H9 (cell line): Measurements from ENCODE around the gene TECTA. TPM values are rescaled to one million over a fixed set of nuclear protein-coding genes. Genes with fewer than 3 reads are reported as not detected.

ENCODE experiments used
- DNase-seq: peaks from one replicate; pipeline ENCODE4 v3.0.0-alpha.2; 2017
- H2AFZ ChIP-seq: one replicate; pipeline ENCODE4 v1.6.1; 2013; ENCODE audit warnings: mild to moderate bottlenecking, low read length, control low read depth, moderate library complexity
- H2AK5ac ChIP-seq: 2 replicates; pipeline ENCODE4 v1.6.1; 2013; ENCODE audit warnings: low read length, control low read depth, mixed read lengths; ENCODE audit not compliant: insufficient read length
- H2BK120ac ChIP-seq: one replicate; pipeline ENCODE4 v1.6.1; 2013; ENCODE audit warnings: low read depth, mild to moderate bottlenecking, low read length, control low read depth, inconsistent platforms; ENCODE audit not compliant: poor library complexity, severe bottlenecking
- H2BK12ac ChIP-seq: 2 replicates; pipeline ENCODE4 v1.6.1; 2013; ENCODE audit warnings: low read length, control low read depth, mixed read lengths, low read depth; ENCODE audit not compliant: insufficient read length
- H2BK15ac ChIP-seq: 2 replicates; pipeline ENCODE4 v1.6.1; 2013; ENCODE audit warnings: low read depth, low read length, control low read depth
- H2BK20ac ChIP-seq: one replicate; pipeline ENCODE4 v1.6.1; 2013; ENCODE audit warnings: low read depth, mild to moderate bottlenecking, low read length, control low read depth, inconsistent platforms; ENCODE audit not compliant: poor library complexity, severe bottlenecking
- H2BK5ac ChIP-seq: 2 replicates; pipeline ENCODE4 v1.6.1; 2013; ENCODE audit warnings: low read length, control low read depth, mixed read lengths; ENCODE audit not compliant: insufficient read length
- H3K14ac ChIP-seq: 2 replicates; pipeline ENCODE4 v1.6.1; 2013; ENCODE audit warnings: low read length, control low read depth; ENCODE audit not compliant: insufficient read depth
- H3K18ac ChIP-seq: 2 replicates; pipeline ENCODE4 v1.6.1; 2013; ENCODE audit warnings: low read depth, mild to moderate bottlenecking, mixed read lengths, low read length, control low read depth; ENCODE audit not compliant: insufficient read length
- H3K23ac ChIP-seq: 2 replicates; pipeline ENCODE4 v1.6.1; 2013; ENCODE audit warnings: low read length, control low read depth, mixed read lengths, low read depth; ENCODE audit not compliant: insufficient read length
- H3K23me2 ChIP-seq: 2 replicates; pipeline ENCODE4 v1.6.1; 2013; ENCODE audit warnings: low read depth, mild to moderate bottlenecking, mixed read lengths, low read length, control low read depth; ENCODE audit not compliant: insufficient read length, poor library complexity, severe bottlenecking
- H3K27ac ChIP-seq: 2 replicates; pipeline ENCODE4 v1.5.1; 2013; ENCODE audit warnings: low read length, control low read depth, mixed read lengths, low read depth; ENCODE audit not compliant: insufficient read length
- H3K27me3 ChIP-seq: 2 replicates; pipeline ENCODE4 v1.6.1; 2013; ENCODE audit warnings: low read length, control low read depth, inconsistent platforms; ENCODE audit not compliant: insufficient read depth
- H3K4ac ChIP-seq: 2 replicates; pipeline ENCODE4 v1.6.1; 2013; ENCODE audit warnings: low read depth, mild to moderate bottlenecking, control low read depth, inconsistent platforms, low read length, moderate library complexity
- H3K4me1 ChIP-seq: 2 replicates; pipeline ENCODE4 v1.6.1; 2013; ENCODE audit warnings: low read length, control low read depth, inconsistent platforms; ENCODE audit not compliant: insufficient read depth
- H3K4me2 ChIP-seq: 2 replicates; pipeline ENCODE4 v1.6.1; 2013; ENCODE audit warnings: low read length, control low read depth, mixed read lengths; ENCODE audit not compliant: insufficient read length, insufficient read depth
- H3K56ac ChIP-seq: 2 replicates; pipeline ENCODE4 v1.6.1; 2013; ENCODE audit warnings: low read depth, mild to moderate bottlenecking, mixed read lengths, low read length, control low read depth; ENCODE audit not compliant: insufficient read length
- H3K79me1 ChIP-seq: 2 replicates; pipeline ENCODE4 v1.6.1; 2013; ENCODE audit warnings: low read depth, mild to moderate bottlenecking, moderate library complexity, low read length, control low read depth, inconsistent platforms; ENCODE audit not compliant: insufficient read depth, poor library complexity, severe bottlenecking
- H3K79me2 ChIP-seq: 2 replicates; pipeline ENCODE4 v1.6.1; 2013; ENCODE audit warnings: low read length, control low read depth, inconsistent platforms; ENCODE audit not compliant: insufficient read depth
- H3K9ac ChIP-seq: 2 replicates; pipeline ENCODE4 v1.6.1; 2013; ENCODE audit warnings: low read length, control low read depth, mixed read lengths; ENCODE audit not compliant: insufficient read length; ENCODE audit errors: extremely low read depth
- H3K9me3 ChIP-seq: one replicate; pipeline ENCODE4 v1.6.1; 2013; ENCODE audit warnings: low read depth, low read length, inconsistent platforms; ENCODE audit not compliant: control insufficient read depth
- H3T11ph ChIP-seq: one replicate; pipeline ENCODE4 v1.6.1; 2013; ENCODE audit warnings: mild to moderate bottlenecking, low read length, control low read depth, inconsistent platforms
- H4K20me1 ChIP-seq: one replicate; pipeline ENCODE4 v1.6.1; 2013; ENCODE audit not compliant: control insufficient read depth, insufficient read length, insufficient read depth
- H4K5ac ChIP-seq: 2 replicates; pipeline ENCODE4 v1.6.1; 2013; ENCODE audit warnings: low read depth, mild to moderate bottlenecking, mixed read lengths, low read length, control low read depth; ENCODE audit not compliant: insufficient read length
- H4K8ac ChIP-seq: replicated peaks from 2 replicates; pipeline ENCODE4 v1.6.1; 2013; ENCODE audit warnings: low read length, control low read depth, mixed read lengths, low read depth; ENCODE audit not compliant: insufficient read length
- H4K91ac ChIP-seq: 2 replicates; pipeline ENCODE4 v1.6.1; 2013; ENCODE audit warnings: low read depth, mild to moderate bottlenecking, moderate library complexity, mixed read lengths, low read length, control low read depth; ENCODE audit not compliant: insufficient read length
- H3K27ac Mint-ChIP-seq, 3 experiments: 2 replicates in 2 of 3; 3 replicates in 1 of 3; pipeline ENCODE4 v1.8.0; 2020 to 2021; ENCODE audit warnings: mixed read lengths in 3 of 3, mild to moderate bottlenecking in 1 of 3, moderate library complexity in 1 of 3
- H3K27me3 Mint-ChIP-seq: 2 replicates; pipeline ENCODE4 v1.8.0; 2021; ENCODE audit warnings: low read depth, mild to moderate bottlenecking, moderate library complexity, mixed read lengths
- H3K36me3 Mint-ChIP-seq, 3 experiments: 2 replicates in 2 of 3; 3 replicates in 1 of 3; pipeline ENCODE4 v1.8.0; 2020 to 2021; ENCODE audit warnings: low read depth in 3 of 3, mixed read lengths in 3 of 3; ENCODE audit not compliant: insufficient read depth in 1 of 3
- H3K4me1 Mint-ChIP-seq, 2 experiments: 2 replicates each; pipeline ENCODE4 v1.8.0; 2020; ENCODE audit warnings: mixed read lengths in 2 of 2
- H3K4me3 Mint-ChIP-seq, 2 experiments: 2 replicates in 1 of 2; 3 replicates in 1 of 2; pipeline ENCODE4 v1.8.0; 2020 to 2021; ENCODE audit warnings: mild to moderate bottlenecking in 2 of 2, mixed read lengths in 2 of 2, moderate library complexity in 1 of 2
- H3K9me3 Mint-ChIP-seq, 2 experiments: 2 replicates in 1 of 2; 3 replicates in 1 of 2; pipeline ENCODE4 v1.8.0; 2020; ENCODE audit warnings: mild to moderate bottlenecking in 2 of 2, mixed read lengths in 2 of 2, moderate library complexity in 1 of 2
- CTCF ChIP-seq: fragments of 200-600 bp; sonication (generic); conservative IDR thresholded peaks from 3 replicates; pipeline ENCODE4 v1.8.0; 2021; ENCODE audit warnings: antibody characterized with exemption, mild to moderate bottlenecking
- WGBS: extraction: QIAGEN DNeasy Blood & Tissue Kit; methylation state at CpG from one replicate; pipeline ENCODE4 v1.1.7; 2013; ENCODE audit warnings: missing lambda C conversion rate, low lambda C conversion rate, mixed read lengths; ENCODE audit not compliant: insufficient read length; ENCODE audit errors: extremely low coverage; 5-methylcytosine and 5-hydroxymethylcytosine counted together
- total RNA-seq: library from RNA; stranded (reverse); gene quantifications from 2 replicates; pipeline ENCODE4 v1.2.1, GENCODE V29; 2021

The TECTA gene
- total RNA-seq, 1 experiment from 2014 or later, result 0.66 TPM

- no peak overlapping the region for H4K8ac ChIP-seq
- no peak overlapping the region for H3K4ac ChIP-seq
- H3K27me3 Mint-ChIP-seq, result peaks cover 5% of the 10 kb centered on the region; the same call in 1 of the 2 replicates
- H3K79me2 ChIP-seq, result no peaks in the 10 kb centered on the region
- no peak overlapping the region for H4K91ac ChIP-seq
- no peaks in the 10 kb centered on the region for H4K20me1 ChIP-seq
- H3K27me3 ChIP-seq, result no peaks in the 10 kb centered on the region
- no peaks in the 10 kb centered on the region for H3K4me1 ChIP-seq
- no peak overlapping the region for H3K14ac ChIP-seq
- no peak overlapping the region for H3K9ac ChIP-seq
- H3K56ac ChIP-seq, result no peak overlapping the region
- no peak for DNase-seq
- H3K23ac ChIP-seq, result no peak overlapping the region
- H4K5ac ChIP-seq, result no peak overlapping the region
- no peak overlapping the region for H2BK15ac ChIP-seq
- no peak overlapping the region for H2BK5ac ChIP-seq
- H2BK20ac ChIP-seq, result no peak overlapping the region
- H3K9me3 ChIP-seq, result no peaks in the 10 kb centered on the region
- H3K36me3 Mint-ChIP-seq, result no peaks in the 10 kb centered on the region
- peaks cover 12 to 24% of the 10 kb centered on the region in 2 experiments for H3K4me1 Mint-ChIP-seq
- H2BK120ac ChIP-seq, result no peak overlapping the region
- no peaks in the 10 kb centered on the region for H3K23me2 ChIP-seq
- H2BK12ac ChIP-seq, result no peak overlapping the region
- no peak overlapping the region for H3K4me3 Mint-ChIP-seq
- no peak overlapping the region for H3T11ph ChIP-seq
- no peak overlapping the region for H2AK5ac ChIP-seq
- H2AFZ ChIP-seq, result no peak overlapping the region
- no peaks in the 10 kb centered on the region for H3K9me3 Mint-ChIP-seq
- TF ChIP-seq CTCF, result no peak
- H3K79me1 ChIP-seq, result no peaks in the 10 kb centered on the region
- H3K27ac Mint-ChIP-seq, result no peak overlapping the region
- WGBS, result no CpG with 5 or more reads among the region's 5 CpGs
- no peak overlapping the region for H3K27ac ChIP-seq
- no peak overlapping the region for H3K18ac ChIP-seq
- H3K4me2 ChIP-seq, result no peak overlapping the region
Observed at GRCh38 chr11:121106812-121107211, 5.8 kb downstream of the TECTA start.
